SJSA1 (cell line): ENCODE data around the gene EDEM2. TPM values are rescaled to one million over a fixed set of nuclear protein-coding genes. Genes with fewer than 3 reads are reported as not detected.
"Not testable (repeated sequence)": the region's sequence is repeated elsewhere in the genome, so short reads cannot be mapped to it uniquely, and the experiment has no call there.

Experiments used
- DNase-seq, 2 experiments: peaks; one replicate each; pipeline ENCODE4 v3.0.0-alpha.2; 2015 to 2020; ENCODE audit warnings: low spot score in 2 of 2, low read depth in 1 of 2
- H3K27ac ChIP-seq: fragments of 250-450 bp; sonication (Bioruptor Pico); 2 replicates; pipeline ENCODE4 v1.5.1; 2020; ENCODE audit warnings: mild to moderate bottlenecking, moderate library complexity
- H3K27me3 ChIP-seq: fragments of 250-450 bp; sonication (Bioruptor Pico); replicated peaks from 2 replicates; pipeline ENCODE4 v1.5.1; 2020; ENCODE audit warnings: mild to moderate bottlenecking, moderate library complexity
- H3K36me3 ChIP-seq: fragments of 250-450 bp; sonication (Bioruptor Pico); 2 replicates; pipeline ENCODE4 v1.5.1; 2020; ENCODE audit warnings: mild to moderate bottlenecking
- H3K4me1 ChIP-seq: fragments of 250-450 bp; sonication (Bioruptor Pico); replicated peaks from 2 replicates; pipeline ENCODE4 v1.6.1; 2021; ENCODE audit warnings: mild to moderate bottlenecking
- H3K4me3 ChIP-seq: fragments of 250-450 bp; sonication (Bioruptor Pico); 2 replicates; pipeline ENCODE4 v1.5.1; 2020; ENCODE audit warnings: mild to moderate bottlenecking
- H3K9me3 ChIP-seq: fragments of 250-450 bp; sonication (Bioruptor Pico); replicated peaks from 2 replicates; pipeline ENCODE4 v1.5.1; 2020; ENCODE audit warnings: mild to moderate bottlenecking
- total RNA-seq: library from RNA; depleted of rRNA; stranded (reverse); fragments of >200 nt; shearing (Covaris generic); gene quantifications from 2 replicates; pipeline ENCODE4 v1.2.3, GENCODE V29; 2014

The EDEM2 gene
- total RNA-seq, 1 experiment from 2014 or later = 19.1 TPM

- no peaks in the 10 kb centered on the region for H3K9me3 ChIP-seq
- H3K4me3 ChIP-seq = no peak overlapping the region
- H3K27me3 ChIP-seq = no peaks in the 10 kb centered on the region
- peaks cover 6% of the 10 kb centered on the region for H3K4me1 ChIP-seq
- H3K36me3 ChIP-seq = 0 out of 2 replicates have a peak, but pooled peaks cover 3% of the 10 kb centered on the region
- H3K27ac ChIP-seq = no peak overlapping the region
- DNase-seq = no peak
Observed at GRCh38 chr20:35176132-35176531, 29.0 kb upstream of the EDEM2 start.

DNA sequence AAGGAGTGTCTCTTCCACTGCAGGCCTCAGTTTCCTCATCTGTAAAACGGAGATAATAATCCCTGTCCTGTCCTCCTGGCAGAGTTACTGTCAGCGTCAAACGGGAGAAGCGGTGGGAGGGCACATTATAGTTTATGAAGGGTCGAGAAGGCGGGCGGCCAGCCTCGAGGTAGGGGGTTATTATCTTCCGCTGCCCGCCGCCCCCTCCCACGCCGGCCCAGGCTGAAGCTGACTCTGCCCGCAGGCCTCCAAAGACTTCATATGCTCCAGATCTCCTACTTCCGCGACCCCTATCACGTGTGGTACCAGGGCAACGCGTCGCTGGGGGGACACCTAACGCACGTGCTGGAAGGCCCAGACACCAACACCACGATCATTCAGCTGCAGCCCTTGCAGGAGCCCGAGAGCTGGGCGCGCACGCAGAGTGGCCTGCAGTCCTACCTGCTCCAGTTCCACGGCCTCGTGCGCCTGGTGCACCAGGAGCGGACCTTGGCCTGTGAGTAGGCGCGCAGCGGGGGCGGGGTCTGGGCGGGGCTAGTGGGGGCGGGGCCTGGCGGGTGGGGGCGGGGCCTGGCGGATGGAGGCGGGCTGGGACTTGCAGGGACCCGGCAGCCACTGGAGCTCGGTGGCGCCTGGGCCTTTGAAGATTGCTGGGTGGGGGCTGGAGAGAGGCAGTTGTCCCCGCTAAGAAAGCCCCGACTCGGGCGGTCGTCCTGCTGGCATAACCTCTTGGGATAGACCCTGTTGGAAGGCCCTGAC, 27.5 kb upstream of the EDEM2 start:
- no peak for DNase-seq
- 0 out of 2 replicates have a peak, but pooled peaks cover 3% of the 10 kb centered on the region for H3K36me3 ChIP-seq
- H3K27me3 ChIP-seq = no peaks in the 10 kb centered on the region
- peaks cover 6% of the 10 kb centered on the region for H3K4me1 ChIP-seq
- no peak overlapping the region for H3K4me3 ChIP-seq
- no peak overlapping the region for H3K27ac ChIP-seq
- H3K9me3 ChIP-seq = no peaks in the 10 kb centered on the region

GRCh38 chr20:35173576-35174192, 26.5 kb upstream of the EDEM2 start:
- no peaks in the 10 kb centered on the region for H3K27me3 ChIP-seq
- H3K9me3 ChIP-seq = no peaks in the 10 kb centered on the region
- H3K36me3 ChIP-seq = 0 out of 2 replicates have a peak, but pooled peaks cover 3% of the 10 kb centered on the region
- no peak for DNase-seq
- no peak overlapping the region for H3K27ac ChIP-seq
- no peak overlapping the region for H3K4me3 ChIP-seq
- H3K4me1 ChIP-seq = peaks cover 6% of the 10 kb centered on the region

DNA sequence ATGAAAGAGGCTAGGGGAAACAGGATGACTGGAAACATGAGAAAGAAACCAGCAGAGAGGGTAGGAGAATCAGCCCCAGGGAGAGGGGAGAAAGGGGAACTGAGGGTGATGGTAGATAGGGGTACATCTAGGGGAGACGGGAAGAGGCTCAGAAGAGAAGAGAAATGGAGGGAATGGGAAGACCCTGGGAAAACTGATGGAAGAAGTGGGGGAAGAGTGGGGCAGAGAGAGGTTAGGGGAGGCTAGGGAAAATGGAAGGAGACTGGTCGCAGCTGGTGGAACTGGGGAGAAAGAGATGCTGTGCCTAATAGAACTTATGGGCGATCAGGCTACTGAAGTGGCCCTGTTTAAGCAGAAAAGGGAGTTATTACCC, 25.3 kb upstream of the EDEM2 start:
- H3K27ac ChIP-seq = no peak overlapping the region
- peaks cover 6% of the 10 kb centered on the region for H3K4me1 ChIP-seq
- H3K9me3 ChIP-seq = no peaks in the 10 kb centered on the region
- no peak for DNase-seq
- no peaks in the 10 kb centered on the region for H3K27me3 ChIP-seq
- no peaks in the 10 kb centered on the region for H3K36me3 ChIP-seq
- H3K4me3 ChIP-seq = peak overlapping the region; percentile 31

DNA sequence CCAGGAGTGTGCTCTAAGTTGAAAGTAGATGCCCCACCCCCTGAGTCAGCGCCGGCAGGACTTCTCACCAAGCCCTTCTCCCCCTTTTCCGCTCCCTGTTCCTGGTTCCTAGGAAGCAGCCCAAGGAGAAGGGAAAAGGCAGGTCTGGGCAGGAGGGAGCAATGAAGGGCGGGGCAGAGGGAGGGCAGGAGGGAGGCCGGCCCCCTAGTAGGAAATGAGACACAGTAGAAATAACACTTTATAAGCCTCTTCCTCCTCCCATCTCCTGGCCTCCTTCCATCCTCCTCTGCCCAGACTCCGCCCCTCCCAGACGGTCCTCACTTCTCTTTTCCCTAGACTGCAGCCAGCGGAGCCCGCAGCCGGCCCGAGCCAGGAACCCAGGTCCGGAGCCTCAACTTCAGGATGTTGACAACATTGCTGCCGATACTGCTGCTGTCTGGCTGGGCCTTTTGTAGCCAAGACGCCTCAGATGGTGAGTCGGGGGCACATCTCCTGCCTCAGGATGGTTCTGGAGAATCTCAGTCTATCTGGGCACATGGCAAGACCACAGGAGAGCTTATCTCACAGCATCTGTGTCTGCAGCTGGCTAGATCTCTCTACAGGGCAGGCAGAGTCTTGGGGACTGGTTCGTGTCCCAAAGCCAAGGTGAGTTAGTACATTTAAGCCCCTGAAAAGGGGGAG, 24.8 kb upstream of the EDEM2 start, which contains the start of gene PROCR:
Gene PROCR, plus strand, starts transcription at position 320 of the 681 bp plus-strand sequence. Its CDS starts 83 bp downstream, at position 403.
- Histone ChIP-seq H3K27me3 (no peaks in the 10 kb centered on the region), H3K4me3 (peak within 1 kb of the TSS; percentile 31), H3K36me3 (no peaks in the 10 kb centered on the region), H3K4me1 (peaks cover 6% of the 10 kb centered on the region), H3K27ac (no peak within 1 kb of the TSS), H3K9me3 (no peaks in the 10 kb centered on the region)
- peak; percentile 83 to 89 for DNase-seq

DNA sequence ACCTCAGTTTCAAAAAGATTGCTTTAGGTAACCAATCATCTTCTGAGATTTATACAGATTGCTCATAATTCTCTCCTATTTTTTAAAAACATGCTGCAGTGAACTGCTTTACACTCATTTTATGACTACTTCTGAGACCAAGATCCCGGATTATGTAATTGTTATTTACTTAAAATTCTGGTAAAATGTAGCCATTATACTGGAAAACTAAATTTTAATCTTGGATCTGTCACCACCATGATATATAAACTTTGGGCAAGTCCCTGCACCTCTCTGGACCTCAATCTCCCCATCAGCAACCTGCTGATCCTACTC, 24.3 kb upstream of the EDEM2 start:
- Histone ChIP-seq H3K9me3 (no peaks in the 10 kb centered on the region), H3K27ac (no peak overlapping the region), H3K4me3 (peak overlapping the region; percentile 31), H3K4me1 (peaks cover 6% of the 10 kb centered on the region), H3K27me3 (no peaks in the 10 kb centered on the region), H3K36me3 (no peaks in the 10 kb centered on the region)
- DNase-seq = no peak

GRCh38 chr20:35168701-35169409, 21.7 kb upstream of the EDEM2 start:
- not testable (repeated sequence) for H3K9me3 ChIP-seq, H3K36me3 ChIP-seq

GRCh38 chr20:35167787-35168186, 20.7 kb upstream of the EDEM2 start:
- H3K4me1 ChIP-seq = peaks cover 6% of the 10 kb centered on the region
- H3K27ac ChIP-seq = no peak overlapping the region
- no peak overlapping the region for H3K4me3 ChIP-seq
- H3K9me3 ChIP-seq = no peaks in the 10 kb centered on the region
- no peaks in the 10 kb centered on the region for H3K27me3 ChIP-seq
- no peaks in the 10 kb centered on the region for H3K36me3 ChIP-seq
- DNase-seq = no peak

More at GRCh38 chr20:35168701-35169409, 21.7 kb upstream of the EDEM2 start:
- H3K4me3 ChIP-seq, H3K27ac ChIP-seq, DNase-seq, H3K27me3 ChIP-seq, H3K4me1 ChIP-seq: not testable (repeated sequence)

GRCh38 chr20:35166242-35166830, 19.2 kb upstream of the EDEM2 start:
- Histone ChIP-seq H3K27ac (no peak overlapping the region), H3K4me1 (no peaks in the 10 kb centered on the region), H3K27me3 (no peaks in the 10 kb centered on the region), H3K9me3 (no peaks in the 10 kb centered on the region), H3K36me3 (no peaks in the 10 kb centered on the region), H3K4me3 (no peak overlapping the region)
- DNase-seq = no peak

- no peak overlapping the region for H3K4me3 ChIP-seq
- no peaks in the 10 kb centered on the region for H3K36me3 ChIP-seq
- DNase-seq = no peak
- H3K9me3 ChIP-seq = no peaks in the 10 kb centered on the region
- no peaks in the 10 kb centered on the region for H3K27me3 ChIP-seq
- no peaks in the 10 kb centered on the region for H3K4me1 ChIP-seq
- H3K27ac ChIP-seq = no peak overlapping the region
Observed at GRCh38 chr20:35165221-35166185, 18.4 kb upstream of the EDEM2 start.

- not testable (repeated sequence) for H3K4me1 ChIP-seq, H3K27me3 ChIP-seq, H3K9me3 ChIP-seq, DNase-seq, H3K36me3 ChIP-seq, H3K4me3 ChIP-seq, H3K27ac ChIP-seq
Observed at GRCh38 chr20:35164531-35164930, 17.4 kb upstream of the EDEM2 start.

DNA sequence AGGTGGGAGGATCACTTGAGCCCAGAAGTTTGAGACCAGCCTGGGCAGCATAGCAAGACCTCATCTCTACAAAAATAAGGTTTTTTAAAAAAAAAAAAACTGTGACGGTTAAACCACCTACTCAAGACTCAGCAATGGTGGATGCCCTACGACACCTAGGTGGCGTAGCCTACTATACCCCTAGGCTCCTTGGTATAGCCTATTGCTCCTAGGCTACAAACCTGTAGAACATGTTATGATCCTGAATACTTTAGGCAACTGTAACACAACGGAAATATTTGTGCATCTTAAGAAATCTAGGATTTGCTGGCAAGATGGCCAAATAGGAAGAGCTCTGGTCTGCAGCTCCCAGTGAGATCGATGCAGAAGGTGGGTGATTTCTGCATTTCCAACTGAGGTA, 13.2 kb upstream of the EDEM2 start:
- not testable (repeated sequence) for H3K4me1 ChIP-seq, H3K27ac ChIP-seq, H3K4me3 ChIP-seq, DNase-seq, H3K27me3 ChIP-seq, H3K9me3 ChIP-seq, H3K36me3 ChIP-seq

DNA sequence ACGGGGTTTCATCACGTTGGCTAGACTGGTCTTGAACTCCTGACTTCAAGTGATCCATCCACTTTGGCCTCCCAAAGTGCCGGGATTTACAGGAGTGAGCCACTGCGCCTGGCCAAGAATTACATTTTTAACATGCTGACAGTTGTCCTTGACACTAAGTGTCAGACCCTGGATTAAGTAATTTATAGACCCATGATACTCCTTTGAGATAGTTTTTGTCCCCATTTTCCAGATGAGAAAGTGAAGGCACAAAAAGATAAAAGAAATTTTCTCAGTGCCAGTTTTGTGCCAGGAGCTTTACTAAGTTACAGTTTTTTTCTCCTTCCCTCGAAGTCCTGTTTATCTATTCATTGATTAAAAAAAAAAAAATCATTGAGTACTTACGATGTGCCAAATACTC, 9.8 kb upstream of the EDEM2 start:
- no peaks in the 10 kb centered on the region for H3K4me1 ChIP-seq
- no peak for DNase-seq
- H3K27ac ChIP-seq = no peak overlapping the region
- H3K27me3 ChIP-seq = no peaks in the 10 kb centered on the region
- H3K36me3 ChIP-seq = no peaks in the 10 kb centered on the region
- H3K9me3 ChIP-seq = no peaks in the 10 kb centered on the region
- H3K4me3 ChIP-seq = no peak overlapping the region
